ENCODE measurements around the gene CNPY1. TPM values are rescaled to one million over a fixed set of nuclear protein-coding genes. Genes with fewer than 3 reads are reported as not detected.

CNPY1 gene
- total RNA-seq, 2 donors from 2014 or later, result not detected

DNA sequence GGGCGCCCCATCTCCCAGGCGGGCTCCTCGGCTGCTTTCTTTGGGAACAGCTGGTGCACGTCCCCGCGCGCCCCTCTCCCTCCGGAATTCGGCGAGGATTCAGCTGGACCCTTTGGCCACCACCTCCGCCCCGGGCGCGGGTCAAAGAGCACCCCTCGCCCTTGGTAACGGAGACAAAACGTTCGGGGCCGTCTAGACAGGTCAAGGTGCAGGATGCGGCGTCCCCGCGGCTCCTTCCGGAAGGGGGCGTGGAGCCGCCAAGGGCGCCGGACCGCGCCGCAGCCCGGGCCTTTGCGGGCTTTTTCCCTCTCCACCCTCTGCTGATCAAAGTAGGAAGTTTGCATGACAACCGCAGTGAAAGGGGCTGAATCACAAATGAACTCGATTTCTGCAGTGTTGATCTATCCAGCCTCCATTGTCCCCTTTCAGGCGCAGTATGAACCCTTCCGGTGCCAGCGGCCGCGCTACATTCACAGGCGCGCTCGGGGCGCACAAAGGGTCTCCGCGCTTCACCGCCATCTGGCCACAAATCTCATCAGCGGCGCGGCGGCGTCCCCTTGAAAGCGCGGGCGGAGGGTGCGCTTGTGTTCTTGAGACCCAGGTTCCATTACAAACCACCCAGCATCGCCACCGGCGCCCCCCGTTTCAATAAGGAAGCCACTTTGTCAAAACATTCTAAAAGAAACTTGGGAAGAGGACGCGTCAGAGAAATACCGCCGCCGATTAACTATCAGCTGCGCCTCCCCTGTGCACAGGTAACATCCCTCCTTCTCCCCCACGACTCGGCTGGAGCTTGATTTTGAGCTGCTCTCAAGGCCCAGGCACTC, 36.4 kb downstream of the CNPY1 start:
- TF ChIP-seq, protein P1, sequence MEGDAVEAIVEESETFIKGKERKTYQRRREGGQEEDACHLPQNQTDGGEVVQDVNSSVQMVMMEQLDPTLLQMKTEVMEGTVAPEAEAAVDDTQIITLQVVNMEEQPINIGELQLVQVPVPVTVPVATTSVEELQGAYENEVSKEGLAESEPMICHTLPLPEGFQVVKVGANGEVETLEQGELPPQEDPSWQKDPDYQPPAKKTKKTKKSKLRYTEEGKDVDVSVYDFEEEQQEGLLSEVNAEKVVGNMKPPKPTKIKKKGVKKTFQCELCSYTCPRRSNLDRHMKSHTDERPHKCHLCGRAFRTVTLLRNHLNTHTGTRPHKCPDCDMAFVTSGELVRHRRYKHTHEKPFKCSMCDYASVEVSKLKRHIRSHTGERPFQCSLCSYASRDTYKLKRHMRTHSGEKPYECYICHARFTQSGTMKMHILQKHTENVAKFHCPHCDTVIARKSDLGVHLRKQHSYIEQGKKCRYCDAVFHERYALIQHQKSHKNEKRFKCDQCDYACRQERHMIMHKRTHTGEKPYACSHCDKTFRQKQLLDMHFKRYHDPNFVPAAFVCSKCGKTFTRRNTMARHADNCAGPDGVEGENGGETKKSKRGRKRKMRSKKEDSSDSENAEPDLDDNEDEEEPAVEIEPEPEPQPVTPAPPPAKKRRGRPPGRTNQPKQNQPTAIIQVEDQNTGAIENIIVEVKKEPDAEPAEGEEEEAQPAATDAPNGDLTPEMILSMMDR (IDR thresholded peaks at IDR 0.05), result no peak
- Histone ChIP-seq H3K4me1 (no peaks in the 10 kb centered on the region), H3K27me3 (peaks cover 85% of the 10 kb centered on the region), H3K9me3 (no peaks in the 10 kb centered on the region), H3K27ac (no peak overlapping the region), H3K36me3 (no peaks in the 10 kb centered on the region), H3K4me3 (no peak overlapping the region), H3K9ac (ENCODE audit: low read depth in 2 of 2, low read length in 2 of 2) (no peak overlapping the region)
- intact Hi-C loops (cut with DNase I), result no loop called here
- DNase-seq, result no peak

DNA sequence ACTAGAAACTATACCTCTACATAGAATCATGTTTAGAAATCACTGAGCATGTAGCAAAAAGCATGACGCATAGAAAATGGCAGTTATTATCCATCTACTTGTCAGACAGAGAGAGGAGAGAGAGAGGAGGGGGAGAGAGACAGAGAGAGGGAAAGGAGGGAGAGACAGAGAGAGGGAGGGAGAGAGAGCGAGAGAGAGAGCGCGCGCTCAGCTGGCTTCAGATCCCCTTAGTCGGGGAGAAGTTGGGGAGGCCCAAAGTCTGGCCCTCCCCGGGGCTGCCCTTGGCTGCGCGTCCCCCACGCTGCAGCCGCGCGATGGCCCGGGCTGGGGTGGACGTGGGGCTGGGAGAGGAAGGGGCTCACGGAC, 37.0 kb downstream of the CNPY1 start:
- H3K36me3 ChIP-seq, result no peaks in the 10 kb centered on the region
- DNase-seq, result no peak
- H3K4me1 ChIP-seq, result no peaks in the 10 kb centered on the region
- H3K9ac ChIP-seq (ENCODE audit: low read depth in 2 of 2, low read length in 2 of 2), result no peak overlapping the region
- TF ChIP-seq, protein P1 (IDR thresholded peaks at IDR 0.05), result no peak
- H3K27me3 ChIP-seq, result peaks cover 89% of the 10 kb centered on the region
- no peak overlapping the region for H3K27ac ChIP-seq
- H3K4me3 ChIP-seq, result no peak overlapping the region
- intact Hi-C loops (cut with DNase I), result no loop called here
- H3K9me3 ChIP-seq, result no peaks in the 10 kb centered on the region

DNA sequence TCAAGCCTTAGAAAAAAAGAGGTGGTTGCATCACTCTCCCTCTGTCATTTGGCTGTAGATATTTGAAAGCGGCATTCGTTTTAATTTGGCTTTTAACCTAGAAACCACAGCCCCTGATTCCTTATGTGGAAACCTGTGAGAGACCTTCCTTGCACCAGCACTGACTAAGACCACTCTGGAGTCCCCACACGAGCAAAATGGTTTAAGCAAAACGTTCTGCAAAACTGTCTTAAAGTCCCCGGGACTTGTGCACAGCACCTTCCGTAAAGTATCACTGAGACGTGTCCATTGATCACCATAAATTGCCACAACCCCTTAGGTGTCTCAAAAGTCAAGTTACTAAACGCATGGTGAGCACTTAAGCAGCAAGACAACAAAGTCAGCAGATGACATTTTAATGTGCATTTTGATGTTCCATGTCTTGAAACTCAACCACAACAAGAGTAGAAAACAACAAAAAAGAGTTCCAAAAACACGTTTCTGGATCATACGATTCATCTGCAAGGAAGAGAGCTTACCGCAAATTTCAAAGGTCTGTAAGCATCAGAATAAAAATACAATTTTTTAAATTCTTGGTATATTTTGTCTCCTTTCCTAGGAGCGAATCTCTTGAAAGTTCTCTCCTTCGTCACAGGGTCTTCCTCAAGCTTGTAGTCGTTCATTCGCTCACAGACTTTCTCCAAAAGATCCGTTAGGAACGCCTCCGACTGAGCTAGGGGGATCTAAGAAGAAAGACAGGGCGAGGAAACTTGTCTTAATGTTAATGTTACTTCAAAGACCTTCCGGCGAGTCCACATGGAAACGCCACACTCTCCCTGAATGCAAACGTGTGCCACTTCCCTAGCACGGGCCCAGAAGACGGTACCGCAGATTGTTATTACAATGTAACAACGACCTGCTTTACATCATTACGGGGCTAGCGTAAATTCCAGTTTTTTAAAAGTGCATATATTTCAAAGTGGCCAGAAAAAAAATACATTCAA, 37.7 kb downstream of the CNPY1 start:
- Histone ChIP-seq H3K36me3 (no peaks in the 10 kb centered on the region), H3K9ac (ENCODE audit: low read depth in 2 of 2, low read length in 2 of 2) (no peak overlapping the region), H3K4me1 (no peaks in the 10 kb centered on the region), H3K27me3 (peaks cover 92% of the 10 kb centered on the region), H3K9me3 (no peaks in the 10 kb centered on the region), H3K4me3 (no peak overlapping the region), H3K27ac (no peak overlapping the region)
- no peak for DNase-seq
- intact Hi-C loops (cut with DNase I), result no loop called here
- TF ChIP-seq, protein P1 (IDR thresholded peaks at IDR 0.05), result no peak

DNA sequence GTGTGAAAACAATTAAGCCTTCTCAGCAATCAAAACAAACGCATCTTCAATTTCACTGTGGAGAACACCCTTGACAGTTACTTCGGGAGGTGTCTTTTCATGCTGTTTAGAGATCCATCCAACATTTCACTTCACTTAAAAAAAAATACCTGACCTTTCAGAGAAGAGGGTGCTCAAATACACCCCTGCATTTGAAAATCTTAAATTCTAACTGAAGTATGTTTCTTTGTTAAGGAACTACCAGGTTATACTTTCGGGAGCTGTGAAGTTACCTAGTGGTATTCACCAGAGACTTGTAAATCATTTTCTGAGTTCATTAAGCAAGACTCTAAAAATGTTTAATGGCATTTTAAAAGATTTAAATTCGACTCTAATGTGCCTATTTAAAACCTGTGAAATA, 38.8 kb downstream of the CNPY1 start:
- intact Hi-C loops (cut with DNase I), result no loop called here

DNA sequence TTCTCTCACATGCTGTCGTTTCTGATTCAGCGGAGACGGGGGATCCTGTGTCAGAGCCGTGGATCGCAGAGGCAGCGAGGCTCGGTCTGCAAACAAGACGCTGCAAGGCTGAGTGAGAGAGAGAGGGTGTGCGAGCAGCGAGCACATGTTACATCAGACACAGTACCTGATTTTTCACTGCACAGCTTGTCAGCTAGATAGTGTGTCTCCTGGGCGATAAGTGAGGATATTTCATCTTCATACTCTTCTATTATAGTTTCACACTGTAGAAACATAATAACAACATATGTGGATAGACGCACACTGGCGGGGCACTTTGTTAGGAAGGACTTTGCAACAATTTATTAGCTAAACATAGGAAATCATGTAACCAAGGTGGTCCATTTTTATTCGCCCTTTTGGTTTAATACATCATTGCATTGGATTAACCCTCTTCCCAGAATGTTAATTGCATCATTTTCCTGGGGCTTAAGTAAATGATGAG, 39.5 kb downstream of the CNPY1 start:
- H3K27me3 ChIP-seq, result peaks cover 79% of the 10 kb centered on the region
- intact Hi-C loops (cut with DNase I), result no loop called here
- no peak for DNase-seq
- H3K4me3 ChIP-seq, result no peak overlapping the region
- H3K9me3 ChIP-seq, result no peaks in the 10 kb centered on the region
- no peaks in the 10 kb centered on the region for H3K36me3 ChIP-seq
- no peak overlapping the region for H3K27ac ChIP-seq
- no peak overlapping the region for H3K9ac ChIP-seq (ENCODE audit: low read depth in 2 of 2, low read length in 2 of 2)
- TF ChIP-seq, protein P1 (IDR thresholded peaks at IDR 0.05), result no peak
- no peaks in the 10 kb centered on the region for H3K4me1 ChIP-seq

More for the DNA sequence above, 38.8 kb downstream of the CNPY1 start:
- Histone ChIP-seq H3K9me3 (no peaks in the 10 kb centered on the region), H3K4me1 (no peaks in the 10 kb centered on the region), H3K27ac (no peak overlapping the region), H3K27me3 (peaks cover 86% of the 10 kb centered on the region), H3K36me3 (no peaks in the 10 kb centered on the region), H3K4me3 (no peak overlapping the region), H3K9ac (ENCODE audit: low read depth in 2 of 2, low read length in 2 of 2) (no peak overlapping the region)
- no peak for DNase-seq
- TF ChIP-seq, protein P1 (IDR thresholded peaks at IDR 0.05), result no peak
